ENCODE data around the gene TNFAIP2.

DNA sequence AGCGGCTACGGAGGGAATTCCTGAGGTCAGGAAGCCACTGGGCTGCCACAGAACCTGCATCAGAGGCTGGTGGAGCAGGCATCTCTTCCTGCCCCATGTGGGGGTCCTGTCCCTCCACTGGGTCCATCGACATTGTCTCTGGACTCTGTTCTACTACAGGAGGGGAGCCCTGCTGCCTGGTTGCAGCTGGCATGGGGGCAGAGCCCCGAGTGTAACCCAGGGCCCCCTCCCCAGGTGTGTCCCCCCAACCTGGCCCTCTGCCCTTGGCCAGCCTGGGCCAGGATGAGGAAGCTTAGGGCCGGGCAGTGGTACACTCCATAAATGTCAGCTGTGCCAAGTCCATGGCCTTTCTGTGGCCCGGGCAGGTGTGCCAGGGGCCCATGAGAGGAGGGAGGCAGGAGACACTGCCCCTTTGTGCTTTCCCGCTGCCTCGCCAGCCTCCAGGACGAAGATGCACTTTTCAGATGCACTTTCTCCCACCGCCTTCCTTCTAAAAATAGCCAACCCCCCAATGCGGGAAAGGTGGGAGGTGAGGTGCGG lies 32.7 kb upstream of the TNFAIP2 start:
- TF ChIP-seq CTCF (IDR thresholded peaks at IDR 0.05; ENCODE audit: low read length) (no peak), EZH2 (IDR thresholded peaks at IDR 0.05; ENCODE audit: borderline replicate concordance, low read length) (no peak)

All from OCI-LY1 (cell line).